HG02981 (cell line): ENCODE data around the gene BZW2.
"Not testable (repeated sequence)": the region's sequence is repeated elsewhere in the genome, so short reads cannot be mapped to it uniquely, and the experiment has no call there.

ENCODE experiments used
- ATAC-seq: cut with Tn5 transposase; IDR thresholded peaks from one replicate; pipeline ENCODE4 v1.9.1; 2021; ENCODE audit warnings: mild to moderate bottlenecking, moderate library complexity; ENCODE audit not compliant: unreplicated experiment

The BZW2 gene

DNA sequence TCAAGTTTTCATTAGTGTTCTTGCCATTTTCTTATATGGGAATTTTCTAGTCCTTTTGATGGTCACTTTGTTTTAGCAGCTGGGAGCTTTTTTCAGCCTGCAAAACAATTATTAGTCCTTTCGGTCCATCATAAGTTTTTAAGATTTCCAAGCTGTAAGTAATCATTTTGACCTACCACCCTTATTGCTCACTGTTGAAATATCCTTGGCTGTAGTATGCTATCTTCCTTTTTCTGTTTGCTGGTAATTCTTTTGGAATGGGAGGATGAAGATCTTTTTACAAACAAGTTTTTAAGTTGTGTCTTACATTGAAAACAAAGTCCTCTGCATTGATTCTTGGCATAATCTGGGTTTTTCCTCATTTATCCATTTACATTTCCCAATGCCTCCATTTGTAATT is 24.0 kb downstream of the BZW2 start:
- ATAC-seq, result no peak

DNA sequence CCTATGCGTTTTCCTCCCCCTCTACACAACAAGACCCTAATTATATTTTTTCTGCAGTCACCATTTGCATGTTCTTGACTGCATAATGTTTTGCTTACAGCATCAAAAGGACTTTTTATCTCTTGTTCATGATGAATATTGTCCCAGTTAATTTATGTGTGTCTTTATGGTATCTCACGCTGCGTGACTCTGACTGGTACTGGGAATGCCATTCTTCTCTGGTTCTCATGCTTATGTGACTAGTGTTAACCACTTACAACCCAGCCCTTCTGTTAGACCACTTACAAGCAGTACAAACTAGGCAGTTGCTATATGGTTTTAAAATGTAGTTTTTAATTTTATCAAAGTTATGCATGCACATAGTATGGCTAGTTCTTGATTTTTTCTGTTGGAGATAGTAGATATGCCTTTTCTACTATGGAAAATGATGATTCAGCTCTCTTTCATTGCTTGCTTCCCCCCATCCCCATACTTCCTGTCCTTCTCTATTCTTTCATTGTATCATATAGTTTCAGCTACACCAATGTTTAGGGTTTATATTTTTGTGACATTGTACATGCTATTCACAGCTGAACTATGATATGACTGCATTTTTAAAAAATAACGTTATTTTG is 24.9 kb downstream of the BZW2 start:
- ATAC-seq, result no peak

DNA sequence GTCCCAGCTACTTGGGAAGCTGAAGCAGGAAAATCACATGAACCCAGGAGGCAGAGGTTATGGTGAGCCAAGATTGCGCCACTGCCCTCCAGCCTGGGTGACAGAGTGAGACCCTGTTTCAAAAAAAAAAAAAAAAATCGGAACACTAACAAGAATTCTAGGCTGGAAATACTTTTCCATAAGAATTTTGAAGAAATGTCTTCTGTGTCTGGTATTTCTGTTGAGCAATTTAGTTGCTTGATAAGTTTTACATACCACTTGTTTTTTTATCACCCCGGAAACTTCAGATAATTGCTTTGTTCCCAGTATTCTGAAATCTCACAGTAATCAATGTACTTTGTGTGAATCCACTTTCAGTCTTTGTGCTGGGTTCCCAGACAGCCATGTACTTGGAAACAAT is 25.8 kb downstream of the BZW2 start:
- no peak for ATAC-seq

DNA sequence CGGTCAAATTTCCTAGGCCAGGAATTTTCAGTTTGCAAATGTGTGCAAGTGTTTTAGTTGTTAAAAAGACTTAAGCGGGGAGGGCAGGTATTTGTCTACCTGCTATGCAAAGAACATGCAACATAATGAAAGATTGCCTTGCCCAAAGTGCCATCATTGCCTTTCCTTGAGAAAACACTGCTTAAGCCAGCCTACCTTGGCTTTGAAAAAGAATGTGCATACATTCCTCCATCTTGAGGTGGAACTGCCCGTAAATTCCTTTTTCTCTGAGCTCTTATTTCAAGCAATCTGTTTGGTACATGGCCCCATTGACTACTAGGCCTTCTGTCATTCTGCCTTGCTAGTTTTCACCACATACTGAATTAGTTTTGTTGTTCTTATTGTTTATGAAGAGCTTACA is 29.3 kb downstream of the BZW2 start:
- no peak for ATAC-seq

GRCh38 chr7:16677978-16678494 is 32.1 kb downstream of the BZW2 start:
- ATAC-seq, result no peak

DNA sequence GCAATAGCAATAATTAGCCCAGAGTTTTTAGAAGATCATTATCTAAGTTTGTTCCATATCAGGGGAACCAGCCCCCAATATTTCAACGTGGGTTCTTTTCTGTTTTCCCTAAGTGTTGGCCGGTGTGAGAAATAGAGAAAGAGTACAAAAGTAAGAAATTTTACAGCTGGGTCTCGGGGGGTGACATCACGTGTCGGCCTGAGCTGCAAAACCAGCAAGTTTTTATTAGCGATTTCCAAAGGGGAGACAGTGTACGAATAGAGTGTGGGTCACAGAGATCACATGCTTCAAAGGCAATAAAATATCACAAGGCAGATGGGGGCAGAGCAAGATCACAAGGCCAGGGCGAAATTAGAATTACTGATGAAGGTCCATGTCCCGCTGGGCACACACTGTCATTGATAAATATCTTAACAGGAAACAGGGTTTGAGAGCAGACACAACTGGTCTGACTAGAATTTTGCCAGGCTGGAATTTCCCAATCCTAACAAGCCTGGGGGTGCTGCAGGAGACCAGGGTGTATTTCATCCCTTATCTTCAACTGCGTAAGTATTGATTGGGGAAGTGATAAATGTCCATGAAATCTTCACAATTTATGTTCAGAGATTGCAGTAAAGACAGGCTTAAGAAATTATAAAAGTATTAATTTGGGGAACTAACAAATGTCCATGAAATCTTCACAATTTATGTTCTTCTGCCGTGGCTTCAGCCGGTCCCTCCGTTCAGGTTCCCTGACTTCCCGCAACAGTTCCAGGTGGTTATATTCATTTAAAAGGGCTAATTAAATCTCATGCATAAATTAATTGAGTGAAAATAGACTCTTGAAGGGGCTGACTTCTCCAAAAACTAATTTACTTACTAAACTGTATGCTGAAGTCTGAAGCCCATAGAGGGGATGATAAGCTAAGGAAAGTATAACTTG is 32.9 kb downstream of the BZW2 start:
- not testable (repeated sequence) for ATAC-seq

DNA sequence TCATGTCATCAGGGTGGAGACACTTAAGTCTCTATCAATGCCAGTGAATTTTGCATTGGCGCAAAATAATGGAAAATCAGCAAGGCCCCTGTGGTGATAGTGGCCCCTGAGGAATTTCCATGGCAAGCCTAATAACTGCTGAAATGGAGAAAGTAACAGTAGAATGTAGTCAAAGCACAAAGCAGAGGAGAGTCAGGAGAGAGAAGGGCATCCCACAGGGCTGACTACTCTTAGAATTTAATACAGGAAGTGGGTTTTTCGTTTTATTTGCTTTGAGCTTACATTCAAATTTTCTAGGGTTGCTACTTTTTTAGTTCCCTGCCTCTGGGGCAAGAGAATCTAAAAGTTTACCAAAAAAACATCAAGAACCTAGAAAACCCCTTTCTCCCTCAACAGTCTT is 39.0 kb downstream of the BZW2 start:
- ATAC-seq, result no peak

GRCh38 chr7:16685535-16685934 is 39.6 kb downstream of the BZW2 start:
- ATAC-seq, result no peak

DNA sequence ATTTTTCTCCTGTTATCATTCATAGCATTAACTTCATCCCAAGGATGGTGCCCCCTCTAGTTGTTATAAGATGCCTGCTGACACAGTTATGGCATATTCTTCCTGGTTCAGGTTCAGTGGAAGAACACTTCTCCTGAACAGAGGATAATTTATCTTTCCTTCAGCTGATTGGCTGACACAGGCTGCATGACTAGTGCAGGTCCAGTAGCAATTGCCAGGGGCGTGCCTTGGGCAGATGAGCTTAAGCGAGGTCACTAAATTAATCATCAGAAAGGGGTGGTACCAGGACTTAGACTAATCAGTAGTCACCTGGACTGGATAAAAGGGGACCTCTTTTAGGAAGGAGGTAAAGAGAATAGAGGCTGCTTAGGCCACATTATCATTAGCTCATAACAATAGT is 42.3 kb downstream of the BZW2 start:
- no peak for ATAC-seq

DNA sequence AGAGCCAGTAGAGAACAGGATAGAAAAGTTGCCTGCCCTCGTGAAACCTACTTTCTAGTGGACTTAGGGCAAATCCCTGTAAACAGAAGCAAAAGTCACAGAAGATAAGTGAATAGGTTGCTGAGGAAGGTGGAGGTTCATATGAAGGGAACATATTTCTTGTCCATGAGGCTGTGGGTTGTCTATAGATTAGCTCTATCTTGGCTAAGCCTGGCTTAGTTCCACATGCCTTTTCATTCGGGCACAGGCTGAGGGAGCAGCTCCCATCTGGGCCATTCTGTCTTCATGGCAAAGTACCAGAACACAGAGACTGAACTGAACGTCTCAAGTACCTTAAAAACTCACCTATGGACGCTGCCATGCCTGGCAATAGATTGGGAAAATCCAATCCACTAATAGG is 45.3 kb downstream of the BZW2 start:
- no peak for ATAC-seq

- no peak for ATAC-seq
Measured at GRCh38 chr7:16693601-16694318, 47.8 kb downstream of the BZW2 start.

DNA sequence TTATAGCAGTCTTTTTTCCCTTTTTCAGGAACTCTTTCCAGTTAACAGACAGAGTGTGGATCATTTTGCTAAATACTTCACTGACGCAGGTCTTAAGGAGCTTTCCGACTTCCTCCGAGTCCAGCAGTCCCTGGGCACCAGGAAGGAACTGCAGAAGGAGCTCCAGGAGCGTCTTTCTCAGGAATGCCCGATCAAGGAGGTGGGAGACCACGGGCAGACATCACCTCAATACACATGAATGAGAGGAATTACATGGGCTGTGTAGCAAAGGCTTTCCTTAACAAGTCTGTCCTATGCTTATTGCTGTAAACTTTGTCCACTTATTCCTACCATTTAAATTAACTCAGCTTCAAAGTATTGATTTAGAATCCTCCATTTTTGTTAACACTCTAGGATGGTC is 48.8 kb downstream of the BZW2 start:
- no peak for ATAC-seq

- ATAC-seq, result no peak
Measured at GRCh38 chr7:16695621-16696237, 49.7 kb downstream of the BZW2 start.

DNA sequence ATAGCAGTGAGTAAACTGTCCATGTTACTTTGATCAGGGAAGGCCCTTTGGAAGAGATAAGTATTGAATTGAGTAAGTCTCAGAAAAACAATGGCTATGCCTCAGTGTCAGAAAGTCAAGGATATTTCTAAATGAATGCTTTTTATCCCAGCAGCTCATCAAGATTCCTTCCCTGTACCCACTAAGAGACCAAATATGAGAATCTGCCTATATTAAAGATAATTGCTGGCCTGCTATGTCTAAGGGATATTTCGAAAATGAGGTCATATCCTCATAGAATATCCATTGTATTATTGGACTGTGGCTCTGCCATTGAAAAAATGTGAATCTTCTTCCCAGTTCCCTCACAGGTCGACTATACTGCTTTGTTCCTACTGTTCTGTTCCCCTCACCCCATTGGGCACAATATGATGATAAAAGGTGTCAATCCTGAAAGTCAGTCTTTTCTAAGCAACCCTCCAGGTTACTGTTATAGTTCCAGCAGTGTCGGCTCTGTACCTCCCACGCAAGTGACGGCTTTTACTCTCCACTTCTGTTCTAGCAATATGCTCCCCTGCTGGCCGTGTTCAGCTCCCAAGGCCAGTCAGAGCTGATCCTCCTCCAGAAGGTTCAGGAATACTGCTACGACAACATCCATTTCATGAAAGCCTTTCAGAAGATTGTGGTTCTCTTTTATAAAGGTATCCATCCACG is 51.7 kb downstream of the BZW2 start:
- no peak for ATAC-seq

DNA sequence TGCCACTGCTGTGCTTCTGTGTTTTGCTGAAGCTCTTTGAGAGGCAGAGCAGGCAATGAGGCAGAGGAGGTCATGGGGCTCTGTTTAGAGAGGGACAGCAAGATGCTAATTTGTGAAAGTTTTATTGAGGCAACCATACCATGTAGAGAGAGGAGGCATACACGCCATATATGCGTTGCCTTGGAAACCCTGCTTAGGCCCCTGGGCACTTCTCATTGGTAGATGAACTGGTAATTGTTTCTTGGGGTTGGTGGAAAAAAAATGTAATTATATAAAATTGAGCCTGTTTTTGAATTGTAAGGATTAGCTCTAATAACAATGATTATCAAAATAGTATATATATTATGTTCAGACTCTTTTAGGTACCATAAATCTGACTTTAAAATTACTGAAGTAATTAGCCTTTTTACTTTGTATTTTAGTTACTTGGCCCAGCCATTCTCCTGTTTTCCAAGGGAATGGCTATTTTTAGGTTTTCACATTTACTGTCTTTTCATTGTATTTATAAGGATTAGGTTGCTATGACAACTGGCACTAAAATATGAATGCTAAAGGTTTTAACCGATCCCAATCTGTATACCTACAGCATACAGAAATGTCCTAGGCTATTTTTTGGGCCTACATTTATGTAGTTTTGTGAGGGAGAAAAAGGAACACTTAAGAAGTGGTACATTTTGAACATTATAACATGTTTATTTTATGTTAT is 52.4 kb downstream of the BZW2 start:
- no peak for ATAC-seq

DNA sequence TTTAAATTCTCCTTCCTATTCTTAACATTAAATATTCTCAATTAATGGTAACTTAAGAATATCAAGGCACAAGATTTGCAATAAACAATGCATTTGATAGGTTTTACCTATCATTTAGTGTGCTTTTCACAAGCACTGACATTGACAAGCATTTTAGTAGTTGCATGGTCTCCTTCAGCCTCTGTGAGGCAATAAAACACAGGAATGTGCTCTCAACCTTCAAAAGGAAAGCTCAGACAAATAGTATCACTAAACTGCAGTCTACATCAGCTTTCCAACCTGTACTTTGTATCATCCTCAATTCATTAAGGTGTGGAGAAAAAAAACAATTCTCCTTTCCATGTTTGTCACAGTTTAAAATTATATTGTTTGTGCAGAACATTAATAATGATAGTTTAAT is 56.5 kb downstream of the BZW2 start:
- ATAC-seq, result no peak

GRCh38 chr7:16708511-16708910 is 62.5 kb downstream of the BZW2 start:
- no peak for ATAC-seq

GRCh38 chr7:16708980-16709379 is 63.0 kb downstream of the BZW2 start:
- no peak for ATAC-seq

- no peak for ATAC-seq
Measured at GRCh38 chr7:16710651-16711050, 64.7 kb downstream of the BZW2 start.

DNA sequence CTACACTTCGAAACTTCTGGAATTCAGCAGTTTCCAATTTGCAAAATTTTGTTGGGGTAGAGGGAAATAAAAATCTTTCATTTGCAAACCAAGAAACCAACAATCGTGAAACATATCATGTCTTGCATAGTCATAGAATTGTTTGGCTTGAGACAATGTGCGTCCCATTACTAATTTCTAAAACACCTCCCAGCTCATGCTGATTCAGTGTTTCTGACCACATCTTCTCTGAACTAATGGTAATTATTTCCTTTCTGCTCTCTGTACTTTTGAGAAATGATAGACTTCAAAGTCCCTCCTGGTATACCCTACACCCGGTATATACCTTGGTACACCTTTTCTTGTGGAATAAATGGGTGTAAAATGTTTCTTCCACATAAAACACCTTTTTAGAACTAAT is 65.7 kb downstream of the BZW2 start:
- no peak for ATAC-seq
